VCaP (cell line): ENCODE measurements around the gene ATP2C2.

Experiments
- H3K27ac ChIP-seq: fragments of 450-650 bp; 2 replicates; pipeline ENCODE4 v1.5.1; 2017
- TF ChIP-seq, protein P1 (sequence below): fragments of 450-650 bp; conservative IDR thresholded peaks from 2 replicates; pipeline ENCODE4 v1.5.1; 2017; ENCODE audit warnings: mild to moderate bottlenecking, moderate library complexity

The ATP2C2 gene

DNA sequence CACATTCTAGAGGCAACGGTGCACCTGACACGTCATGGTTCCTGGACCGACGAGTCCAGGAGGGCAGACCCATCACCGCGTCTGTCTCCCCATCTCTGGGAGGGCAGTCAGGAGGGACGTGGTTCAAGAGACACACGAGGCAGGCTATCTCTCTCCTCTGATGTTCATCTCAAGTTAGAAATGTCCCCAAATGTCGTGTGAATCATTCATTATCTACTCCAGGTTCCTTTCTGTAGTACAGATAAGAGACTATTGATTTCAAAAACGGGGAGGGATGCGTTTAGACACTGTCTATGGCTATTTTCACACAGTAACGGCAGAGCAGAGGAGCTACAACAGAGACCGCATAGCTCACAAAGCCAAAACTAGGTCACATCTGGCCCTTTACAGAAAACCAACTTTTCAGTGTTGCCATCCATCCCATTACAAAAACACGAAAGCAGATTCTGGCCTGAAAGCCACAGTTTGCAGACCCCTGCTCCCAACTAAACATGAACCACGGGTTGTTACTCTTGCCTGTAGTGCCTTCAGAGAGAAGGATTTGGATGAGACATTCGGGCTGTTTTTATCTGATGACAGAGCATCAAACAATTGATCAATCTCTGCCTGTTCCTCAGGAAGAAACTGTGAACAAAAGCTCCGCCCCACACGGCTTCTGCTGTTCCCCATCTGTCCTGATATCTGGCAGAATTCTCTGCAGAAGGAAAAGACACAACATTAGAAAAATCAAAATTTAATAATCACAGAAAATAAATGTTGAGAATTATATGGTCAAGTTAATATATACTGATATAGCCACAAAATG is 129.3 kb downstream of the ATP2C2 start:
- TF ChIP-seq, protein P1, sequence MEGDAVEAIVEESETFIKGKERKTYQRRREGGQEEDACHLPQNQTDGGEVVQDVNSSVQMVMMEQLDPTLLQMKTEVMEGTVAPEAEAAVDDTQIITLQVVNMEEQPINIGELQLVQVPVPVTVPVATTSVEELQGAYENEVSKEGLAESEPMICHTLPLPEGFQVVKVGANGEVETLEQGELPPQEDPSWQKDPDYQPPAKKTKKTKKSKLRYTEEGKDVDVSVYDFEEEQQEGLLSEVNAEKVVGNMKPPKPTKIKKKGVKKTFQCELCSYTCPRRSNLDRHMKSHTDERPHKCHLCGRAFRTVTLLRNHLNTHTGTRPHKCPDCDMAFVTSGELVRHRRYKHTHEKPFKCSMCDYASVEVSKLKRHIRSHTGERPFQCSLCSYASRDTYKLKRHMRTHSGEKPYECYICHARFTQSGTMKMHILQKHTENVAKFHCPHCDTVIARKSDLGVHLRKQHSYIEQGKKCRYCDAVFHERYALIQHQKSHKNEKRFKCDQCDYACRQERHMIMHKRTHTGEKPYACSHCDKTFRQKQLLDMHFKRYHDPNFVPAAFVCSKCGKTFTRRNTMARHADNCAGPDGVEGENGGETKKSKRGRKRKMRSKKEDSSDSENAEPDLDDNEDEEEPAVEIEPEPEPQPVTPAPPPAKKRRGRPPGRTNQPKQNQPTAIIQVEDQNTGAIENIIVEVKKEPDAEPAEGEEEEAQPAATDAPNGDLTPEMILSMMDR = no peak
- H3K27ac ChIP-seq = no peak overlapping the region

DNA sequence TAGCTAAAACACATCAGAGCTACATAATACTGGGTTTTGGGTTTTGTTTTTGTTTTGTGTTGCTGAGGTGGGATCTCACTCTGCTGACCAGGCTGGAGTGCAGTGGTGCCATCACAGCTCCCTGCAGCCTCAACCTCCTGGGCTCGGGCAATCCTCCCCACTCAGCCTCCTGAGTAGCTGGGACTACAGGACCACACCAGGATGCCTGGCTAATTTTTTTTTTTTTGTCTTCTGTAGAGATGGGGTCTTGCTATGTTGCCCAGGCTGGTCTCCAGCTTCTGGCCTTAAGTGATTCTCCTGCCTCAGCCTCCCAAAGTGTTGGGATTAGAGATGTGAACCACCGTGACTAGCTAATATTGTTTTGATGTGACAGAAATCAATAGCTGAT is 129.9 kb downstream of the ATP2C2 start:
- H3K27ac ChIP-seq = no peak overlapping the region
- TF ChIP-seq, protein P1 = no peak

DNA sequence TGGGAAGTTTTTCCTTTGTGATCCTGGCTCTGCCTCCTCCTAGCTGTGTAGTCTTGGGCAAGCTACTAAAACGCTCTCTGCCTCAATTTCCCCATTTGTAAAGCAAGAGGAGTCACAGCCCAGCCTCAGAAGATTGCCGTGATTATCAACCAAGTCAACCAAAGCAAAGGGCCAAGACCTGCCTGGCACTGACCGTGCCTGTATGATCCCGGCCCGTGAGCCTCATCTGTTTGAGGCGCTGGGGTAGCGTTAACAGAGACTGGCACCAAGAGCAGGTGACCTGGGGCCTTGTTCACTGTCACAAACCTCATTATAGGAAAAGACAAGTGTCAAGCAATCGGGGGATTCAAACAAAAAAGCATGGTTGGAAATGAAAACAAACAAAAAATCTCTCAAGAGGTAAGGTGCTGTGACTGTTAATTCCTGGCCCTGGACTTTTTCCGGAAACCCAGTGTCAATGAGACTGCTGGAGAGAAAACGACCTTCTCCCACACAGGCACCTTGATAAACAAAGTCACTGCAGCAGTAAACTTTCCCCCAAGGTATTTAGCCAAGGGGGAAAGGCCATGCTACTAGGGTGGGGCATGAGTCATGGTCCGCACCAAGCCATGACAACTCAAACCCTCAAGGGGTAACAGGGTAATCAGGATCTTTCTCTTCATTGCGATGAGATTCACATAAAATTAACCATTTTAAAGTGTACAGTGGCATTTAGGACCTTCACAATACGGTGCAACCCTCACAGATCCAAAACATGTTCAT is 130.7 kb downstream of the ATP2C2 start:
- H3K27ac ChIP-seq = no peak overlapping the region
- TF ChIP-seq, protein P1 = no peak

DNA sequence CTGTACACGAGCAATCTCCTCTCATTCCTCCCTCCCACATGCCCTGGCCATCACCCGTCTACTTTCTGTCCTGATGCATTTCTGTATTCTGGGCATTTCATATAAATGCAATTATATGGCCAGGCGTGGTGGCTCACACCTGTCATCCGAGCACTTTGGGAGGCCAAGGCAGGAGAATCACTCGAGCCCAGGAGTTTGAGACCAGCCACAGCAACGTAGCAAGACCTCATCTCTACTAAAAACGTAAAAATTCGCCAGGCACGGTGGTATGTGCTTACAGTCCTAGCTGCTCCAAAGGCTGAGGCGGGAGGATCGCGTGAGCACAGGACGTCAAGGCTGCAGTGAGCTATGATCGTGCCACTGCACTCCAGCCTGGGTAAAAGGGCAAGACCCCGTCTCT is 131.3 kb downstream of the ATP2C2 start:
- H3K27ac ChIP-seq = no peak overlapping the region
- TF ChIP-seq, protein P1 = no peak

DNA sequence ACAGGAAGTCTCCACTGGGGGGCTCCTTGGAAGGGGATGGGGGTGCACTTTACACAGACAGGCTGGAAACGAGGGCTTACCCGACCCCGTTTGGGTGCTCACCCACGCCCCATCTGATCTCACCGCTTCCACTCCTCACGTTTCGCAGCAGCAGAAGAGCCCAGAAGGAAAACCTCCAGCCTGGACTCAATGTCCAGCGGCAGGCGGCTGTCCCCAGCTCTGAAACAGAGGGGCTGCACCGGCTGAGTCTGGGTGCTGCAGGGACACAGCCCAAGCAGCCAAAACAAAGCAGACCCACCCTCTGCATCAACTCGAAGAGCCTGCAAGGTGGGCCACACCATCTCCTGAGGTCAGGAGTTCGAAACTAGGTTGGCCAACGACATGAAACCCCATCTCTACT is 132.2 kb downstream of the ATP2C2 start:
- TF ChIP-seq, protein P1 = no peak
- no peak overlapping the region for H3K27ac ChIP-seq

DNA sequence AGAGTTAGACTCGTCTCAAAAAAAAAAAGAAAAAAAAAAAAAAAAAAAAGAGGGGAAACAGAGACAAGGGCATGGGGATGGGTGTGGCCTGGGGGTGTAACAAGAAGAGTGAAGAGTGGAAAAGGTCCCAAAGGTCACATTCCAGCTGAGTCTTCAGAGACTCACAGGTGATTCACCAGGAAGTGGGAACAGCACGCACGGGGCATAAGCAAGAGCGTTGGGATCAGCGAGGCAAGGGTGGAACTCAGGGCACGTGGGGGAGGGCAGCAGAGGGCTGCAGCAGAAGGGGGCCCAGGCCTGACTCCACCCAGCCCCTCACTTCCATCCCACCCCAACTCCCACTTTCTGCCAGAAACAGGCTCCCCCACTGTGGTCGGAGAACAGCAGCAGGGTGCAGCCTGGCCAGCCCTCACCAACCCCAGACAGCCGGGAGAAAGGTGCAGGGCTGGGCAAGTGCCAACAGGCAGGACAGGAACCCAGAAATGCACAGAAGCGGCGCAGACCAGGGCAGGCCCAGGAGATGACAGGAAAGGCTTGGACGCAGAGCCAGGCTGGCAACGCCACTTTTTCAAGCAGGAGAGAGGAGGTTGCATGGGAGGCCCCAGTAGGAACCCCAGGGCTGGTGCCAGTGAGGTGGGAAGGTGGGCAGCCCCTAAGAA is 132.9 kb downstream of the ATP2C2 start:
- TF ChIP-seq, protein P1 = no peak
- no peak overlapping the region for H3K27ac ChIP-seq

DNA sequence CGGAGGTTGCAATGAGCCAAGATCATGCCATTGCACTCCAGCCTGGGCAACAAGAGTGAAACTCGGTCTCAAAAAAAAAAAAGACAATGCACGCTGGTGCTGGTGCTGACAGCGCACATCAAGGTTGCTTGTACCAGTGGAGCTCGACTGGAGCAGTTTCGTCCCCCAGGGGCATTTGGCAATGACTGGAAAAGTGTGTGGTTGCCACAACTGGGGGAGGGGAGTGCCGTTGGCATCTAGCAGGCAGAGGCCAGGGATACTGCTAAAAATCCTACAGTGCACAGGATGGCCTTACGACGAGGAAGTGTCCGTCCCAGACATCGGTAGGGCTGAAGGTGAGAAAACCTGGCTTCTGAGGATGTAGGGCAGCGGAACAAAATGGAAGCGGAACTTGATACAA is 133.7 kb downstream of the ATP2C2 start:
- TF ChIP-seq, protein P1 = no peak
- no peak overlapping the region for H3K27ac ChIP-seq
